GM23338 (cell line): ENCODE results near the gene S100A1. TPM values are rescaled to one million over a fixed set of nuclear protein-coding genes. Genes with fewer than 3 reads are reported as not detected.

Source experiments
- ATAC-seq: fragments of 200-7000 bp; cut with Tn5 transposase; 3 replicates; pipeline ENCODE4 v1.9.1; 2020
- DNase-seq: peaks from one replicate; pipeline ENCODE4 v3.0.0-alpha.2; 2015; ENCODE audit warnings: low spot score
- H2AFZ ChIP-seq: fragments of 200-600 bp; sonication (generic); 2 replicates; pipeline ENCODE4 v1.8.0; 2016; ENCODE audit warnings: antibody characterized with exemption, mild to moderate bottlenecking, moderate library complexity
- H3F3A ChIP-seq: fragments of 200-600 bp; sonication (generic); replicated peaks from 2 replicates; pipeline ENCODE4 v1.8.0; 2017; ENCODE audit warnings: antibody characterized with exemption, mixed run types, low read depth
- H3K27ac ChIP-seq: fragments of 200-600 bp; sonication (generic); 2 replicates; pipeline ENCODE4 v1.6.1; 2016; ENCODE audit warnings: low read depth
- H3K27me3 ChIP-seq: fragments of 200-600 bp; sonication (generic); 2 replicates; pipeline ENCODE4 v1.8.0; 2016; ENCODE audit warnings: mild to moderate bottlenecking, mixed run types, moderate library complexity; ENCODE audit not compliant: insufficient read depth
- H3K36me3 ChIP-seq: fragments of 200-600 bp; sonication (generic); 2 replicates; pipeline ENCODE4 v1.8.0; 2016; ENCODE audit warnings: mild to moderate bottlenecking; ENCODE audit not compliant: insufficient read depth
- H3K4me1 ChIP-seq: fragments of 200-600 bp; sonication (generic); 2 replicates; pipeline ENCODE4 v1.8.0; 2016; ENCODE audit warnings: mild to moderate bottlenecking, moderate library complexity; ENCODE audit not compliant: insufficient read depth
- H3K4me2 ChIP-seq: fragments of 200-600 bp; sonication (generic); 2 replicates; pipeline ENCODE4 v1.7.1; 2017; ENCODE audit warnings: mixed run types
- H3K4me3 ChIP-seq: fragments of 200-600 bp; sonication (generic); 2 replicates; pipeline ENCODE4 v1.6.1; 2016; ENCODE audit warnings: mixed run types
- H3K79me2 ChIP-seq: fragments of 200-600 bp; sonication (generic); replicated peaks from 2 replicates; pipeline ENCODE4 v1.8.0; 2017; ENCODE audit warnings: mild to moderate bottlenecking; ENCODE audit not compliant: insufficient read depth
- H3K9me2 ChIP-seq: fragments of 200-600 bp; sonication (generic); 2 replicates; pipeline ENCODE4 v1.8.0; 2017; ENCODE audit not compliant: insufficient read depth
- H4K20me1 ChIP-seq: fragments of 200-600 bp; sonication (generic); replicated peaks from 2 replicates; pipeline ENCODE4 v1.8.0; 2017; ENCODE audit warnings: mild to moderate bottlenecking; ENCODE audit not compliant: insufficient read depth
- H3K27ac Mint-ChIP-seq: 2 replicates; pipeline ENCODE4 v1.8.0; 2020; ENCODE audit warnings: inconsistent platforms, mild to moderate bottlenecking, moderate library complexity, mixed read lengths
- H3K27me3 Mint-ChIP-seq: 3 replicates; pipeline ENCODE4 v1.8.0; 2022; ENCODE audit warnings: low read depth, mild to moderate bottlenecking, moderate library complexity, mixed read lengths, inconsistent platforms; ENCODE audit not compliant: insufficient read depth, poor library complexity
- H3K36me3 Mint-ChIP-seq: 3 replicates; pipeline ENCODE4 v1.8.0; 2021; ENCODE audit warnings: low read depth, mild to moderate bottlenecking, inconsistent platforms, moderate library complexity, mixed read lengths
- H3K4me1 Mint-ChIP-seq: 3 replicates; pipeline ENCODE4 v1.8.0; 2020; ENCODE audit warnings: mild to moderate bottlenecking, inconsistent platforms, mixed read lengths
- H3K4me3 Mint-ChIP-seq: 3 replicates; pipeline ENCODE4 v1.8.0; 2021; ENCODE audit warnings: moderate library complexity, mild to moderate bottlenecking, inconsistent platforms, mixed read lengths
- H3K9me3 Mint-ChIP-seq: 3 replicates; pipeline ENCODE4 v1.8.0; 2020; ENCODE audit warnings: moderate library complexity, mild to moderate bottlenecking, inconsistent platforms, mixed read lengths
- CREB1 ChIP-seq: fragments of 250-450 bp; sonication (Bioruptor Pico); IDR thresholded peaks from 2 replicates; pipeline ENCODE4 v1.5.0; 2020; ENCODE audit warnings: low read depth, mild to moderate bottlenecking, moderate library complexity
- ETS1 ChIP-seq: IDR thresholded peaks from 2 replicates; pipeline ENCODE4 v1.6.1; 2016; ENCODE audit warnings: antibody characterized with exemption
- EZH2 ChIP-seq: fragments of 200-600 bp; sonication (generic); IDR thresholded peaks from one replicate; pipeline ENCODE4 v1.8.0; 2017; ENCODE audit warnings: antibody characterized with exemption, mild to moderate bottlenecking, low read depth; ENCODE audit not compliant: unreplicated experiment
- EZH2phosphoT487 ChIP-seq: fragments of 200-600 bp; sonication (generic); IDR thresholded peaks from one replicate; pipeline ENCODE4 v1.8.1; 2018; ENCODE audit warnings: antibody characterized with exemption; ENCODE audit not compliant: unreplicated experiment
- JUNB ChIP-seq: IDR thresholded peaks from one replicate; pipeline ENCODE4 v1.6.1; 2016; ENCODE audit warnings: antibody characterized with exemption; ENCODE audit not compliant: unreplicated experiment
- NANOG ChIP-seq: IDR thresholded peaks from 2 replicates; pipeline ENCODE4 v1.6.1; 2016; ENCODE audit warnings: antibody characterized with exemption, borderline replicate concordance
- POLR2AphosphoS5 ChIP-seq: IDR thresholded peaks from 2 replicates; pipeline ENCODE4 v1.6.1; 2016; ENCODE audit warnings: antibody characterized with exemption, low read depth
- STAT1 ChIP-seq: IDR thresholded peaks from one replicate; pipeline ENCODE4 v1.6.1; 2016; ENCODE audit warnings: antibody characterized with exemption; ENCODE audit not compliant: unreplicated experiment
- ZNF114 ChIP-seq: fragments of 250-450 bp; sonication (Bioruptor Pico); IDR thresholded peaks from 2 replicates; pipeline ENCODE4 v1.5.0; 2020; ENCODE audit warnings: mild to moderate bottlenecking, moderate library complexity
- ZNF331 ChIP-seq: fragments of 250-450 bp; sonication (Bioruptor Pico); IDR thresholded peaks from 2 replicates; pipeline ENCODE4 v1.5.0; 2020; ENCODE audit warnings: low read depth, mild to moderate bottlenecking, moderate library complexity
- ZNF462 ChIP-seq: fragments of 250-450 bp; sonication (Bioruptor Pico); IDR thresholded peaks from 2 replicates; pipeline ENCODE4 v1.5.0; 2020; ENCODE audit warnings: mild to moderate bottlenecking, moderate library complexity
- polyA plus RNA-seq: library from polyadenylated mRNA; unstranded; fragments of >200 nt; fragmentation: Nextera tagmentation; extraction: Ambion mirVana; gene quantifications from 2 replicates; pipeline ENCODE4 v1.2.1, GENCODE V29; 2016
- total RNA-seq: library from RNA; depleted of rRNA; stranded (reverse); fragments of >200 nt; shearing (Covaris generic); gene quantifications from 2 replicates; pipeline ENCODE4 v1.2.3, GENCODE V29; 2014
- TF ChIP-seq, protein P1 (sequence below), 2 experiments: fragments of 200-600 bp in 1 of 2; sonication (generic) in 1 of 2; conservative IDR thresholded peaks; 2 replicates each; pipeline versions ENCODE4 v1.5.1 to v1.6.1; 2016 to 2017; ENCODE audit warnings: antibody characterized with exemption in 2 of 2, low read depth in 2 of 2, mild to moderate bottlenecking in 2 of 2, moderate library complexity in 1 of 2
- TF ChIP-seq, protein P2 (sequence below): IDR thresholded peaks from one replicate; pipeline ENCODE4 v1.6.1; 2018; ENCODE audit warnings: antibody characterized with exemption; ENCODE audit not compliant: unreplicated experiment

S100A1 gene
- total and polyA plus RNA-seq, 2 experiments from 2014 or later: 0.13 to 0.66 TPM

GRCh38 chr1:153624965-153625611 is 3.1 kb upstream of the S100A1 start:
- no peak overlapping the region for H3K27ac Mint-ChIP-seq
- no peak overlapping the region for H3K4me2 ChIP-seq

More at GRCh38 chr1:153624965-153625611, 3.1 kb upstream of the S100A1 start:
- H3K27me3 Mint-ChIP-seq: peaks cover 12% of the 10 kb centered on the region
- Histone ChIP-seq H3K4me3 (no peak overlapping the region), H3K79me2 (no peaks in the 10 kb centered on the region), H3K36me3 (no peaks in the 10 kb centered on the region), H3K9me2 (0 out of 2 replicates have a peak, but pooled peaks cover 3% of the 10 kb centered on the region), H3K4me1 (peaks cover 17% of the 10 kb centered on the region), H4K20me1 (no peaks in the 10 kb centered on the region), H3F3A (0 out of 2 replicates have a peak, but pooled peaks cover 2% of the 10 kb centered on the region), H3K27me3 (no peaks in the 10 kb centered on the region), H3K27ac (no peak overlapping the region), H2AFZ (no peak overlapping the region)
- no peak for DNase-seq
- H3K4me3 Mint-ChIP-seq: no peak overlapping the region
- no peaks in the 10 kb centered on the region for H3K9me3 Mint-ChIP-seq
- peaks cover 50% of the 10 kb centered on the region for H3K4me1 Mint-ChIP-seq
- peaks cover 27% of the 10 kb centered on the region for H3K36me3 Mint-ChIP-seq
- TF ChIP-seq ETS1 (no peak), ZNF331 (CRISPR knock-in tag) (no peak), STAT1 (no peak), ZNF462 (CRISPR knock-in tag) (no peak), NANOG (no peak), EZH2 (no peak), JUNB (no peak), CREB1 (CRISPR knock-in tag) (no peak), ZNF114 (CRISPR knock-in tag) (no peak), POLR2AphosphoS5 (no peak), EZH2phosphoT487 (no peak)
- TF ChIP-seq, protein P1, sequence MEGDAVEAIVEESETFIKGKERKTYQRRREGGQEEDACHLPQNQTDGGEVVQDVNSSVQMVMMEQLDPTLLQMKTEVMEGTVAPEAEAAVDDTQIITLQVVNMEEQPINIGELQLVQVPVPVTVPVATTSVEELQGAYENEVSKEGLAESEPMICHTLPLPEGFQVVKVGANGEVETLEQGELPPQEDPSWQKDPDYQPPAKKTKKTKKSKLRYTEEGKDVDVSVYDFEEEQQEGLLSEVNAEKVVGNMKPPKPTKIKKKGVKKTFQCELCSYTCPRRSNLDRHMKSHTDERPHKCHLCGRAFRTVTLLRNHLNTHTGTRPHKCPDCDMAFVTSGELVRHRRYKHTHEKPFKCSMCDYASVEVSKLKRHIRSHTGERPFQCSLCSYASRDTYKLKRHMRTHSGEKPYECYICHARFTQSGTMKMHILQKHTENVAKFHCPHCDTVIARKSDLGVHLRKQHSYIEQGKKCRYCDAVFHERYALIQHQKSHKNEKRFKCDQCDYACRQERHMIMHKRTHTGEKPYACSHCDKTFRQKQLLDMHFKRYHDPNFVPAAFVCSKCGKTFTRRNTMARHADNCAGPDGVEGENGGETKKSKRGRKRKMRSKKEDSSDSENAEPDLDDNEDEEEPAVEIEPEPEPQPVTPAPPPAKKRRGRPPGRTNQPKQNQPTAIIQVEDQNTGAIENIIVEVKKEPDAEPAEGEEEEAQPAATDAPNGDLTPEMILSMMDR (conservative IDR thresholded peaks at IDR 0.05; ENCODE audit: low read depth in 2 of 2): no peak
- TF ChIP-seq, protein P2, sequence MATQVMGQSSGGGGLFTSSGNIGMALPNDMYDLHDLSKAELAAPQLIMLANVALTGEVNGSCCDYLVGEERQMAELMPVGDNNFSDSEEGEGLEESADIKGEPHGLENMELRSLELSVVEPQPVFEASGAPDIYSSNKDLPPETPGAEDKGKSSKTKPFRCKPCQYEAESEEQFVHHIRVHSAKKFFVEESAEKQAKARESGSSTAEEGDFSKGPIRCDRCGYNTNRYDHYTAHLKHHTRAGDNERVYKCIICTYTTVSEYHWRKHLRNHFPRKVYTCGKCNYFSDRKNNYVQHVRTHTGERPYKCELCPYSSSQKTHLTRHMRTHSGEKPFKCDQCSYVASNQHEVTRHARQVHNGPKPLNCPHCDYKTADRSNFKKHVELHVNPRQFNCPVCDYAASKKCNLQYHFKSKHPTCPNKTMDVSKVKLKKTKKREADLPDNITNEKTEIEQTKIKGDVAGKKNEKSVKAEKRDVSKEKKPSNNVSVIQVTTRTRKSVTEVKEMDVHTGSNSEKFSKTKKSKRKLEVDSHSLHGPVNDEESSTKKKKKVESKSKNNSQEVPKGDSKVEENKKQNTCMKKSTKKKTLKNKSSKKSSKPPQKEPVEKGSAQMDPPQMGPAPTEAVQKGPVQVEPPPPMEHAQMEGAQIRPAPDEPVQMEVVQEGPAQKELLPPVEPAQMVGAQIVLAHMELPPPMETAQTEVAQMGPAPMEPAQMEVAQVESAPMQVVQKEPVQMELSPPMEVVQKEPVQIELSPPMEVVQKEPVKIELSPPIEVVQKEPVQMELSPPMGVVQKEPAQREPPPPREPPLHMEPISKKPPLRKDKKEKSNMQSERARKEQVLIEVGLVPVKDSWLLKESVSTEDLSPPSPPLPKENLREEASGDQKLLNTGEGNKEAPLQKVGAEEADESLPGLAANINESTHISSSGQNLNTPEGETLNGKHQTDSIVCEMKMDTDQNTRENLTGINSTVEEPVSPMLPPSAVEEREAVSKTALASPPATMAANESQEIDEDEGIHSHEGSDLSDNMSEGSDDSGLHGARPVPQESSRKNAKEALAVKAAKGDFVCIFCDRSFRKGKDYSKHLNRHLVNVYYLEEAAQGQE: no peak
- ATAC-seq: no peak
